KMS-11 (cell line): Measurements from ENCODE around the gene FBXO30.

Experiments used
- H2AFZ ChIP-seq: fragments of 200-600 bp; sonication (generic); 2 replicates; pipeline ENCODE4 v1.6.1; 2016; ENCODE audit warnings: antibody characterized with exemption, mixed run types, low read depth
- H3K27ac ChIP-seq: fragments of 200-600 bp; sonication (generic); 2 replicates; pipeline ENCODE4 v1.6.1; 2016; ENCODE audit warnings: mild to moderate bottlenecking, mixed run types
- H3K27me3 ChIP-seq: fragments of 200-600 bp; sonication (generic); 2 replicates; pipeline ENCODE4 v1.6.1; 2017; ENCODE audit warnings: mild to moderate bottlenecking, low read depth, mixed run types, moderate library complexity; ENCODE audit not compliant: insufficient read depth
- H3K36me3 ChIP-seq: fragments of 200-600 bp; sonication (generic); 2 replicates; pipeline ENCODE4 v1.6.1; 2017; ENCODE audit warnings: mild to moderate bottlenecking, mixed run types; ENCODE audit not compliant: insufficient read depth
- H3K4me1 ChIP-seq: fragments of 200-600 bp; sonication (generic); 2 replicates; pipeline ENCODE4 v1.6.1; 2016; ENCODE audit warnings: mild to moderate bottlenecking, low read depth, mixed run types; ENCODE audit not compliant: poor library complexity, severe bottlenecking
- H3K4me2 ChIP-seq: fragments of 200-600 bp; sonication (generic); 2 replicates; pipeline ENCODE4 v1.7.0; 2016; ENCODE audit warnings: mild to moderate bottlenecking, mixed run types
- H3K4me3 ChIP-seq: fragments of 200-600 bp; sonication (generic); IDR thresholded peaks from 2 replicates; pipeline ENCODE4 v1.6.1; 2017; ENCODE audit warnings: low read depth, low read length, mixed read lengths; ENCODE audit not compliant: insufficient read depth
- H3K79me2 ChIP-seq: fragments of 200-600 bp; sonication (generic); 2 replicates; pipeline ENCODE4 v1.6.1; 2016; ENCODE audit warnings: low read depth, mixed run types; ENCODE audit not compliant: insufficient read depth
- H3K9ac ChIP-seq: fragments of 200-600 bp; sonication (generic); 2 replicates; pipeline ENCODE4 v1.6.1; 2016; ENCODE audit warnings: mild to moderate bottlenecking, mixed run types
- H4K20me1 ChIP-seq: fragments of 200-600 bp; sonication (generic); 2 replicates; pipeline ENCODE4 v1.6.1; 2016; ENCODE audit warnings: mild to moderate bottlenecking, mixed run types; ENCODE audit not compliant: insufficient read depth
- TF ChIP-seq, protein P1 (sequence below): fragments of 200-600 bp; sonication (generic); conservative IDR thresholded peaks from 2 replicates; pipeline ENCODE4 v1.6.1; 2017; ENCODE audit warnings: low read depth, mild to moderate bottlenecking, antibody characterized with exemption, low read length, moderate library complexity, mixed read lengths

Gene FBXO30

DNA sequence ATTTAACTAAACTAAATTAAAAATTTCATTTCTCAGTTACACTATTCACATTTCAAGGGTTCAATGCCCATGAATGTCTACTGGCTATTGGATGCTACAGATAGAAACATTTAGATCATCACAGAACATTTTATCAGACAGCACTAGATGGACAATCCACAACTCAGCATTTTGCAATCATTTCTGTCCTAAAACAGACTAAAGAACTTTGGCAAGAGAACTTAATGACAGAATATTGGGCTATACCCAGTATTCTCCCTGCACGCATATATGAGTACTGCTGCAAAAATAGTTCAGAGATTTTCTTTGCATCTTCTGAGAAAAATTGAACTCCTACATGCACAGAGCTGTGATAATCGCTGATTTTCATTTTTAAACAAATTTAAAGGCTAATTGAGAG lies 36.1 kb upstream of the FBXO30 start:
- H3K27me3 ChIP-seq, result no peaks in the 10 kb centered on the region
- no peak overlapping the region for H2AFZ ChIP-seq
- H3K4me3 ChIP-seq, result no peak overlapping the region
- no peaks in the 10 kb centered on the region for H3K79me2 ChIP-seq
- H3K4me1 ChIP-seq, result no peaks in the 10 kb centered on the region
- no peak overlapping the region for H3K27ac ChIP-seq
- H3K9ac ChIP-seq, result no peak overlapping the region
- no peaks in the 10 kb centered on the region for H3K36me3 ChIP-seq
- TF ChIP-seq, protein P1, sequence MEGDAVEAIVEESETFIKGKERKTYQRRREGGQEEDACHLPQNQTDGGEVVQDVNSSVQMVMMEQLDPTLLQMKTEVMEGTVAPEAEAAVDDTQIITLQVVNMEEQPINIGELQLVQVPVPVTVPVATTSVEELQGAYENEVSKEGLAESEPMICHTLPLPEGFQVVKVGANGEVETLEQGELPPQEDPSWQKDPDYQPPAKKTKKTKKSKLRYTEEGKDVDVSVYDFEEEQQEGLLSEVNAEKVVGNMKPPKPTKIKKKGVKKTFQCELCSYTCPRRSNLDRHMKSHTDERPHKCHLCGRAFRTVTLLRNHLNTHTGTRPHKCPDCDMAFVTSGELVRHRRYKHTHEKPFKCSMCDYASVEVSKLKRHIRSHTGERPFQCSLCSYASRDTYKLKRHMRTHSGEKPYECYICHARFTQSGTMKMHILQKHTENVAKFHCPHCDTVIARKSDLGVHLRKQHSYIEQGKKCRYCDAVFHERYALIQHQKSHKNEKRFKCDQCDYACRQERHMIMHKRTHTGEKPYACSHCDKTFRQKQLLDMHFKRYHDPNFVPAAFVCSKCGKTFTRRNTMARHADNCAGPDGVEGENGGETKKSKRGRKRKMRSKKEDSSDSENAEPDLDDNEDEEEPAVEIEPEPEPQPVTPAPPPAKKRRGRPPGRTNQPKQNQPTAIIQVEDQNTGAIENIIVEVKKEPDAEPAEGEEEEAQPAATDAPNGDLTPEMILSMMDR, result no peak
- H4K20me1 ChIP-seq, result no peaks in the 10 kb centered on the region
- no peak overlapping the region for H3K4me2 ChIP-seq

DNA sequence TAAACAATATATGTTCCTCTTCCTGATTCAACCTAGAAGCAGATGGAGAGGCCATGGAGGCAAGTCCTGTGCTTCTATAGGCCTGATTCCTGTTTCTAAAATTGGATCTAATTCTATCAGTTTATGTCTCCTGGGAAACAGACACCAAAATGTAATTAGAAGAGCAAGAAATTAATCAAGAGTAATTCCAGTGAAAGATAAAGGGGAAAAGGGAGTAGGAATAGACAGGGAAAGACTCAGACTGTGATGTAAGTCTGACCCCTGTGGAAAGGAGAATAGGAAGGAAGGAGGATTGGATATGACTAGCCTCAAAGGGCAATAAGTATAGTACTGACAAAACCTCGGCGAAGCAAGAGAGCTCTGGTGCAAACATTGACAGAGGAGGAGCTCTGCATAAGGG lies 33.9 kb upstream of the FBXO30 start:
- Histone ChIP-seq H3K9ac (no peak overlapping the region), H2AFZ (no peak overlapping the region), H3K4me1 (no peaks in the 10 kb centered on the region), H3K36me3 (no peaks in the 10 kb centered on the region), H3K4me3 (no peak overlapping the region), H3K27me3 (no peaks in the 10 kb centered on the region), H3K27ac (no peak overlapping the region), H4K20me1 (no peaks in the 10 kb centered on the region), H3K79me2 (no peaks in the 10 kb centered on the region), H3K4me2 (no peak overlapping the region)
- TF ChIP-seq, protein P1, result no peak

DNA sequence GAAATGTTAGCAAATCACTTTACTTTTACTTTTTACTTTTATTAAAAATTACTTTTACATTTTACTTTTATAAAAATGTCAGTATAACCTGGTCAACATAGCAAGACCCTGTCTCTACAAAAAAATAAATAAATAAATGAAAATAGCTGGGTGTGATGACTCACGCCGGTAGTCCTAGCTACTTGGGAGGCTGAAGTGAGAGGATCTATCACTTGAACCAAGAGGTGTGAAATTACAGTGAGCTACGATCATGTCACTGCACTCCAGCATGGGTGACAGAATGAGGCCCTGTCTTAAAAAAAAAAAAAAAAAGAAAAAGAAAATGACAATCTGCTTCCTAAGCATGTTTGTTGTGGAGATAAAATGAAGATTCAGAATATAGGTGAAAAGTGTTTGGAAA lies 31.0 kb upstream of the FBXO30 start:
- Histone ChIP-seq H3K27me3 (no peaks in the 10 kb centered on the region), H4K20me1 (no peaks in the 10 kb centered on the region), H3K79me2 (no peaks in the 10 kb centered on the region), H2AFZ (no peak overlapping the region), H3K9ac (no peak overlapping the region), H3K4me3 (no peak overlapping the region), H3K4me2 (no peak overlapping the region), H3K27ac (no peak overlapping the region), H3K36me3 (no peaks in the 10 kb centered on the region), H3K4me1 (no peaks in the 10 kb centered on the region)
- TF ChIP-seq, protein P1, result no peak

DNA sequence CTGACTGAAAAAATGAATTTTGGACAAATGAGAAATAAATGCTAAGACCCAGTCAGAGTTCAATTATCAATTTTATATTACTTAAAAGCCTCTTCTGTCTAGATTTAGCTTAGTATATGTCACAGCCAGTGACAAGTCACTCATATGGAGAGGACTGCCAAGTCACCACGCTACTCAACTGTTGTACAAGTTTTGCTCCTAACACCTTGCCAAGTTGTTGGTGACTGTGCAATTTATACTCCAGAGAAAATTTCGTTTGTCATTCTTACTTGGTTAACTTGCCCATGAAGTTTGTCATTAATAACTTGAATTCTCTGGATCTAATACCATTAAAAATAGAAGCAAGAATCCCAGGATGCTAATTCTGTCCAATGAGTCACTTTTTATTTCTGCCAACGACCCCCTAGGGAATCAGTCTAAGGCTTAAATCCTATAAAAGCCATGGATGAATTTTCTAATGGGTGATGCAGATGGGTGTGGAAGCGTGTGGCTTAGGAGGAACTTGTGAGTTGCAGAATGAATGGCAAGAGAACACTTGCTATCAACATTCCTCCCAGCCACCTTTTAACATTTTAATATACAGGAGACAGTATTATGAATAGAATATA lies 30.4 kb upstream of the FBXO30 start:
- no peak overlapping the region for H3K4me3 ChIP-seq
- TF ChIP-seq, protein P1, result no peak
- no peaks in the 10 kb centered on the region for H4K20me1 ChIP-seq
- no peak overlapping the region for H3K4me2 ChIP-seq
- H3K27ac ChIP-seq, result no peak overlapping the region
- no peak overlapping the region for H2AFZ ChIP-seq
- no peak overlapping the region for H3K9ac ChIP-seq
- H3K27me3 ChIP-seq, result no peaks in the 10 kb centered on the region
- no peaks in the 10 kb centered on the region for H3K4me1 ChIP-seq
- no peaks in the 10 kb centered on the region for H3K79me2 ChIP-seq
- no peaks in the 10 kb centered on the region for H3K36me3 ChIP-seq
